ENCODE measurements around the gene RBM20.

RBM20 gene

GRCh38 chr10:110643653-110644597 is at the start of gene RBM20:
RBM20 (plus strand) TSS chr10:110644336; CDS start chr10:110644455, 119 bp downstream.
- H3K36me3 ChIP-seq (replicated peaks), result no peaks in the 10 kb centered on the region
- DNase-seq, result no peak
- H3K27ac ChIP-seq, result peak within 1 kb of the TSS; percentile 37
- in situ Hi-C loops (cut with HindIII; ENCODE audit: low pct_ligation_motif_present, low sequenced_read_pairs), result no loop called here
- no peaks in the 10 kb centered on the region for H3K27me3 ChIP-seq (replicated peaks)
- no peak for TF ChIP-seq CTCF (IDR thresholded peaks at IDR 0.05; ENCODE audit: low read depth, low read length, missing control alignments)
- peak within 1 kb of the TSS; percentile 68 for H3K4me3 ChIP-seq (ENCODE audit: low read depth, low read length)

- Histone ChIP-seq H3K27me3 (replicated peaks) (no peaks in the 10 kb centered on the region), H3K36me3 (replicated peaks) (peaks cover 30% of the 10 kb centered on the region), H3K27ac (no peak overlapping the region), H3K4me3 (ENCODE audit: low read depth, low read length) (no peak overlapping the region)
- no peak for TF ChIP-seq CTCF (IDR thresholded peaks at IDR 0.05; ENCODE audit: low read depth, low read length, missing control alignments)
- DNase-seq, result no peak
- in situ Hi-C loops (cut with HindIII; ENCODE audit: low pct_ligation_motif_present, low sequenced_read_pairs), result no loop called here
Measured at GRCh38 chr10:110597476-110597875, 46.7 kb upstream of the RBM20 start.

GRCh38 chr10:110600487-110601101 is 43.5 kb upstream of the RBM20 start:
- in situ Hi-C loops (cut with HindIII; ENCODE audit: low pct_ligation_motif_present, low sequenced_read_pairs), result no loop called here
- H3K27me3 ChIP-seq (replicated peaks), result no peaks in the 10 kb centered on the region
- TF ChIP-seq CTCF (IDR thresholded peaks at IDR 0.05; ENCODE audit: low read depth, low read length, missing control alignments), result peak; percentile 71
- H3K27ac ChIP-seq, result no peak overlapping the region
- peak; percentile 65 for DNase-seq
- peaks cover 21% of the 10 kb centered on the region for H3K36me3 ChIP-seq (replicated peaks)
- no peak overlapping the region for H3K4me3 ChIP-seq (ENCODE audit: low read depth, low read length)

- DNase-seq, result no peak
Measured at GRCh38 chr10:110601581-110601980, 42.6 kb upstream of the RBM20 start.

GRCh38 chr10:110608087-110608486 is 36.0 kb upstream of the RBM20 start:
- no peak for TF ChIP-seq CTCF (IDR thresholded peaks at IDR 0.05; ENCODE audit: low read depth, low read length, missing control alignments)
- in situ Hi-C loops (cut with HindIII; ENCODE audit: low pct_ligation_motif_present, low sequenced_read_pairs), result no loop called here
- Histone ChIP-seq H3K27ac (no peak overlapping the region), H3K27me3 (replicated peaks) (no peaks in the 10 kb centered on the region), H3K36me3 (replicated peaks) (no peaks in the 10 kb centered on the region), H3K4me3 (ENCODE audit: low read depth, low read length) (no peak overlapping the region)
- no peak for DNase-seq

More at GRCh38 chr10:110601581-110601980, 42.6 kb upstream of the RBM20 start:
- no peak overlapping the region for H3K27ac ChIP-seq
- peaks cover 21% of the 10 kb centered on the region for H3K36me3 ChIP-seq (replicated peaks)
- no peak overlapping the region for H3K4me3 ChIP-seq (ENCODE audit: low read depth, low read length)
- H3K27me3 ChIP-seq (replicated peaks), result no peaks in the 10 kb centered on the region
- in situ Hi-C loops (cut with HindIII; ENCODE audit: low pct_ligation_motif_present, low sequenced_read_pairs), result no loop called here
- no peak for TF ChIP-seq CTCF (IDR thresholded peaks at IDR 0.05; ENCODE audit: low read depth, low read length, missing control alignments)

Data from brain microvascular endothelial cell (primary cell).